ENCODE results near the gene RASGRP1.

Gene RASGRP1

GRCh38 chr15:38530113-38530512, 34.5 kb downstream of the RASGRP1 start:
- Histone ChIP-seq H3K27me3 (ENCODE audit: insufficient read depth, low read length) (no peaks in the 10 kb centered on the region), H3K79me2 (ENCODE audit: control insufficient read depth, insufficient read depth, low read length, poor library complexity) (peaks cover 3% of the 10 kb centered on the region), H2AK5ac (ENCODE audit: low read length) (no peak overlapping the region), H3K23ac (ENCODE audit: low read length) (no peak overlapping the region), H3K4me1 (ENCODE audit: control insufficient read depth in 1 of 2, insufficient read depth in 2 of 2, low read length in 2 of 2) (peaks cover 7 to 13% of the 10 kb centered on the region in 2 experiments), H3K36me3 (ENCODE audit: control insufficient read depth in 1 of 2, insufficient read depth in 2 of 2, low read length in 2 of 2) (peaks cover 4 to 22% of the 10 kb centered on the region in 2 experiments), H4K8ac (ENCODE audit: low read depth, low read length) (no peak overlapping the region), H3K4ac (ENCODE audit: low read depth, low read length) (no peak overlapping the region), H2BK5ac (ENCODE audit: low read depth, low read length, poor library complexity) (no peak overlapping the region), H3K4me2 (ENCODE audit: low read length) (no peak overlapping the region), H4K91ac (ENCODE audit: low read depth, low read length) (no peak overlapping the region), H3K27ac (ENCODE audit: low read depth, low read length) (no peak overlapping the region), H2BK12ac (ENCODE audit: low read length) (no peak overlapping the region), H3K18ac (ENCODE audit: low read length) (no peak overlapping the region), H3K4me3 (ENCODE audit: low read depth, low read length) (no peak overlapping the region), H3K9ac (ENCODE audit: low read length) (no peak overlapping the region), H3K9me3 (ENCODE audit: insufficient read depth, low read depth, low read length) (no peaks in the 10 kb centered on the region), H2BK120ac (ENCODE audit: insufficient read depth, low read length, poor library complexity) (no peak overlapping the region), H2AFZ (ENCODE audit: insufficient read depth, low read length, poor library complexity) (no peak overlapping the region), H3K79me1 (ENCODE audit: low read length) (no peaks in the 10 kb centered on the region), H3K14ac (ENCODE audit: low read length) (no peak overlapping the region), H4K12ac (ENCODE audit: low read depth, low read length) (no peak overlapping the region)
- DNase-seq: no peak
- WGBS (ENCODE audit: extremely low coverage, insufficient coverage, insufficient read length): no CpG with 5 or more reads among the region's 1 CpG

- Histone ChIP-seq H3K9ac (ENCODE audit: low read length) (no peak overlapping the region), H4K12ac (ENCODE audit: low read depth, low read length) (no peak overlapping the region), H2BK5ac (ENCODE audit: low read depth, low read length, poor library complexity) (no peak overlapping the region), H3K27ac (ENCODE audit: low read depth, low read length) (no peak overlapping the region), H3K9me3 (ENCODE audit: insufficient read depth, low read depth, low read length) (no peaks in the 10 kb centered on the region), H3K4ac (ENCODE audit: low read depth, low read length) (no peak overlapping the region), H2BK12ac (ENCODE audit: low read length) (no peak overlapping the region), H4K91ac (ENCODE audit: low read depth, low read length) (no peak overlapping the region), H3K36me3 (ENCODE audit: control insufficient read depth in 1 of 2, insufficient read depth in 2 of 2, low read length in 2 of 2) (peaks cover 2 to 17% of the 10 kb centered on the region in 2 experiments), H3K79me1 (ENCODE audit: low read length) (no peaks in the 10 kb centered on the region), H3K4me1 (ENCODE audit: control insufficient read depth in 1 of 2, insufficient read depth in 2 of 2, low read length in 2 of 2) (peaks cover 0 to 7% of the 10 kb centered on the region in 2 experiments), H3K27me3 (ENCODE audit: insufficient read depth, low read length) (no peaks in the 10 kb centered on the region), H3K14ac (ENCODE audit: low read length) (no peak overlapping the region), H2AFZ (ENCODE audit: insufficient read depth, low read length, poor library complexity) (no peak overlapping the region), H3K4me2 (ENCODE audit: low read length) (no peak overlapping the region), H3K79me2 (ENCODE audit: control insufficient read depth, insufficient read depth, low read length, poor library complexity) (no peaks in the 10 kb centered on the region), H2AK5ac (ENCODE audit: low read length) (no peak overlapping the region), H3K23ac (ENCODE audit: low read length) (no peak overlapping the region), H4K8ac (ENCODE audit: low read depth, low read length) (no peak overlapping the region), H2BK120ac (ENCODE audit: insufficient read depth, low read length, poor library complexity) (no peak overlapping the region), H3K18ac (ENCODE audit: low read length) (no peak overlapping the region), H3K4me3 (ENCODE audit: low read depth, low read length) (no peak overlapping the region)
- DNase-seq: no peak
- WGBS (ENCODE audit: extremely low coverage, insufficient coverage, insufficient read length): no CpG with 5 or more reads among the region's 1 CpG
These were observed 36.3 kb downstream of the RASGRP1 start for GRCh38 chr15:38528294-38528693.

- DNase-seq: no peak
- Histone ChIP-seq H3K27me3 (ENCODE audit: insufficient read depth, low read length) (no peaks in the 10 kb centered on the region), H4K8ac (ENCODE audit: low read depth, low read length) (no peak overlapping the region), H3K9ac (ENCODE audit: low read length) (no peak overlapping the region), H2BK120ac (ENCODE audit: insufficient read depth, low read length, poor library complexity) (no peak overlapping the region), H4K91ac (ENCODE audit: low read depth, low read length) (no peak overlapping the region), H3K23ac (ENCODE audit: low read length) (no peak overlapping the region), H3K4ac (ENCODE audit: low read depth, low read length) (no peak overlapping the region), H3K4me2 (ENCODE audit: low read length) (no peak overlapping the region), H3K79me1 (ENCODE audit: low read length) (peaks cover 2% of the 10 kb centered on the region), H3K9me3 (ENCODE audit: insufficient read depth, low read depth, low read length) (no peaks in the 10 kb centered on the region), H3K14ac (ENCODE audit: low read length) (no peak overlapping the region), H2AK5ac (ENCODE audit: low read length) (no peak overlapping the region), H3K27ac (ENCODE audit: low read depth, low read length) (no peak overlapping the region), H2BK5ac (ENCODE audit: low read depth, low read length, poor library complexity) (no peak overlapping the region), H3K4me1 (ENCODE audit: control insufficient read depth in 1 of 2, insufficient read depth in 2 of 2, low read length in 2 of 2) (peaks cover 2 to 4% of the 10 kb centered on the region in 2 experiments), H2BK12ac (ENCODE audit: low read length) (no peak overlapping the region), H3K36me3 (ENCODE audit: control insufficient read depth in 1 of 2, insufficient read depth in 2 of 2, low read length in 2 of 2) (peaks cover 0 to 16% of the 10 kb centered on the region in 2 experiments), H4K12ac (ENCODE audit: low read depth, low read length) (no peak overlapping the region), H3K18ac (ENCODE audit: low read length) (no peak overlapping the region), H3K4me3 (ENCODE audit: low read depth, low read length) (no peak overlapping the region), H3K79me2 (ENCODE audit: control insufficient read depth, insufficient read depth, low read length, poor library complexity) (peaks cover 2% of the 10 kb centered on the region), H2AFZ (ENCODE audit: insufficient read depth, low read length, poor library complexity) (no peak overlapping the region)
- no CpG with 5 or more reads among the region's 2 CpGs for WGBS (ENCODE audit: extremely low coverage, insufficient coverage, insufficient read length)
These were observed 38.5 kb downstream of the RASGRP1 start for GRCh38 chr15:38526158-38526557.

- no peak overlapping the region for H3K4me2 ChIP-seq (ENCODE audit: low read length)
- no peak overlapping the region for H3K18ac ChIP-seq (ENCODE audit: low read length)
- no peak overlapping the region for H4K91ac ChIP-seq (ENCODE audit: low read depth, low read length)
- 100% methylated on average over 2 of the region's 6 CpGs for WGBS (ENCODE audit: extremely low coverage, insufficient coverage, insufficient read length)
- H3K14ac ChIP-seq (ENCODE audit: low read length): no peak overlapping the region
- no peak overlapping the region for H4K12ac ChIP-seq (ENCODE audit: low read depth, low read length)
- H2BK12ac ChIP-seq (ENCODE audit: low read length): no peak overlapping the region
- H3K27ac ChIP-seq (ENCODE audit: low read depth, low read length): no peak overlapping the region
- H3K36me3 ChIP-seq (ENCODE audit: control insufficient read depth in 1 of 2, insufficient read depth in 2 of 2, low read length in 2 of 2): peaks cover 0 to 16% of the 10 kb centered on the region in 2 experiments
- no peak for DNase-seq
- no peaks in the 10 kb centered on the region for H3K27me3 ChIP-seq (ENCODE audit: insufficient read depth, low read length)
- no peak overlapping the region for H4K8ac ChIP-seq (ENCODE audit: low read depth, low read length)
- peaks cover 2 to 4% of the 10 kb centered on the region in 2 experiments for H3K4me1 ChIP-seq (ENCODE audit: control insufficient read depth in 1 of 2, insufficient read depth in 2 of 2, low read length in 2 of 2)
- no peak overlapping the region for H2AFZ ChIP-seq (ENCODE audit: insufficient read depth, low read length, poor library complexity)
- H2AK5ac ChIP-seq (ENCODE audit: low read length): no peak overlapping the region
- no peak overlapping the region for H2BK5ac ChIP-seq (ENCODE audit: low read depth, low read length, poor library complexity)
- no peak overlapping the region for H2BK120ac ChIP-seq (ENCODE audit: insufficient read depth, low read length, poor library complexity)
- no peak overlapping the region for H3K4me3 ChIP-seq (ENCODE audit: low read depth, low read length)
- no peak overlapping the region for H3K4ac ChIP-seq (ENCODE audit: low read depth, low read length)
- H3K79me2 ChIP-seq (ENCODE audit: control insufficient read depth, insufficient read depth, low read length, poor library complexity): peaks cover 2% of the 10 kb centered on the region
- peaks cover 2% of the 10 kb centered on the region for H3K79me1 ChIP-seq (ENCODE audit: low read length)
- no peaks in the 10 kb centered on the region for H3K9me3 ChIP-seq (ENCODE audit: insufficient read depth, low read depth, low read length)
- H3K23ac ChIP-seq (ENCODE audit: low read length): no peak overlapping the region
- no peak overlapping the region for H3K9ac ChIP-seq (ENCODE audit: low read length)
These were observed 39.1 kb downstream of the RASGRP1 start for GRCh38 chr15:38525489-38525888.
